GM18519 (cell line): ENCODE measurements around the gene PIEZO1.

ENCODE experiments used
- ATAC-seq: cut with Tn5 transposase; IDR thresholded peaks from one replicate; pipeline ENCODE4 v1.9.1; 2021; ENCODE audit warnings: mild to moderate bottlenecking, moderate library complexity; ENCODE audit not compliant: unreplicated experiment, low FRiP score

The PIEZO1 gene

DNA sequence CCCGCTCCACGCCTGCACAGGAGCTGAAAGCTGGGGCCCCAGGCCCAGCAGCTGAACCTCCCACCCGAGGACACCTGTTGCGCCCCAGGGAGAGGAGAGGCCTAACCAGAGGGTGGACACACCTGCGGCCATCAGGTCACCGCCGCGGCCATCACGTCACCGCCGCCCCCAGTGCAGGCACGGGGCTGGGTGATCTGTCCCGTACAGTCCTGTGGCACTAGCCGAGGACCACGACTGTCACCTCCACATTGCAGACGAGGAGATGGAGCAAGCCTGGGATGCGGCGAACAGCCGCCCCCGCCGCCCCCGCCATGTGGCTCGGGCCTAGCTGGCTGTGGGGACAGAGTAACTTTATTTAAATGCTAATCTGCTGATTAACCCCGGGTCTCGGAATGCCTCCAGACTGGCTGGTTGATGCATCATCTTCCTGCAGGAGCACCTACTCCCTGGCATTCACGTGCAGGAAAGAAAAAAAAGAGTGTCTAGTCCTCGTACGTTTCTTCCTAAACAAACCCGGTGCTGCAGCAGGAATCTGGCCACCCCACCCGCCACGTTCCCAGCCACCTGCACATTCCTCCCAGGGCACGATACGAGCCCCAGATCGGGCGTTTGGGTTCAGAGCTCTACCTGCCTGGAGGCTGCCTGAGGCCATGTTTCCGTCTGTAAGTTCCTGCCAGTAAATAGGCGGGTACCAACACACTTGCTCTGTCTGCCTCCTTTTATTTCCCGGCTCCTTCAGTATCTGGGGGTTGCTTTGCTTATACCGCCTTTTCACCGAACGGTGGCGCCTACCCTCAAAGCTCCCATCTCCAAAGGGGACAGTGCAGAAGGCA is 29.9 kb downstream of the PIEZO1 start:
- ATAC-seq, result no peak

DNA sequence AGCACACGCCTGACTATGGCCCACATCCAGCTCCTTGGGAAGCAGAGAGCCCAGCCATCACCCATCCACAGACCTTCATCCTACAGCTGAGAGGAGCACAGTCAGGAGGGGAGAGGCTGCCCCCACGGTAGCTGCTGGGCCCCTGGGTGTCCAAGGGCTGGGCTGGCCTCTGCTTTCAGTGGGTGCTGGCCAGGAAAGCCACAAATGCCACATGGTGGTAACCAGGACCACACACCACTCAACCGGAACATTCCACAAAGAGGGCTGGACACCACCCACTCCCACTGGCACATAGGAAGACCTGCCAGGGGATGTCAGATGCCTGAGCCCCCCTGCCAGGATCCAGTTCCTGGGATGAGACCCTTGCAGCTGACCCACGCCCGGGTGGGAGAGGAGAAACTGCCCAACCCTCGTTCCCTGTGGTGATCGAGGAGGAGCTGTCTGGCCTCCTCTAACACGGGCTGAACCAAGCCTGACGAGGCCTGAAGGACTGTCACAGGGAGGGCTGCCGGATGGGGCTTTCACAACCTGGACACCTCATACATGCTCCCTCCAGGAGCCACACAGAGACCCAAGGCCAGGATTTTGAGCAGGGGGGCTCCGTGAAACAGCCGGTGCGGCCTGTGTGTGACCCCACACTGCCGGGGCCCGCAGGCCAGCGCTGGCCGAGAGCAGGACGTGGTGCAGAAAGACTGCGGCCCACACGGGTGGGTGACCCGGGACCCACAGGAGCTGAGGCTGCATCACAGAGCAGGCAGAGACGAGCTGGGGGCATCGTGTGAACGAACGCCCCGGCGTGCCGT is 30.7 kb downstream of the PIEZO1 start:
- ATAC-seq, result no peak

DNA sequence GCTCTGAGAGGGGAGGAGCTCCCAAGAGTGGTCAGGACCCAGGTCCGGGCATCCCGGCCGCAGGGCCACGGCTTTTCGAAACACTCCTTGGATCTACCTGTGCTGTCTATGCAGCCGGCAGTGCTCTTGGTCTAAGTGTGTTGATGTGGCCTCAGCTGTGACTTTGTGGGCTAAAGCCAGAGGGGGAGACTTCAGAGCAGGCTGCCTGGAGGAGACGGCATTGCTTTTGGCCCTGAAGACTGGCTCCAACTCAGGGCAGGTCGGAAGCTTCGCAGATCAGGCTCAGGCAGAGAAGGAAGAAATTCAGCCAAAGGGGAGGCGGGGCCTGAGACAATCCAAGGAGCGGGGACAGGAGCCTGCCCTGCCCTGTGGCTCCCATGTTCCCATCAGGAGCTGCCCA is 31.4 kb downstream of the PIEZO1 start:
- no peak for ATAC-seq

DNA sequence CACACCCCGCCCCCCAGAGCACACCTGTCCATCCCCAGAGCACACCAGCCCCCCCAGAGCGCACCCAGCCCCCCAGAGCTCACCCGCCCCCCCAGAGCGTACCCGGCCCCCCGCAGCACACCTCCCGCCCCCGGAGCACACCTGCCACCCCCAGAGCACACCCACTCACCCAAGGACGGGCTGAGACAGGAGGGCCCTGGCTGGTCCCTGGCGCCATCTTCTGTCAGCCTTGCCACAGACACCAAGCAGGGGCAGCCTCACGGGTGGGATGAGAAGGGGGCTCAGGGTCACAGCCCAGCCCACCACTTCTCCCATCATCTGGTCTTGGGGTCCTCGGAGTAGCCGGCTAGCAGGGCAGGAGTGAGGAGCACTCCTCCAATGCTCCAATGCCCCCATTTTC is 31.8 kb downstream of the PIEZO1 start:
- ATAC-seq, result no peak

DNA sequence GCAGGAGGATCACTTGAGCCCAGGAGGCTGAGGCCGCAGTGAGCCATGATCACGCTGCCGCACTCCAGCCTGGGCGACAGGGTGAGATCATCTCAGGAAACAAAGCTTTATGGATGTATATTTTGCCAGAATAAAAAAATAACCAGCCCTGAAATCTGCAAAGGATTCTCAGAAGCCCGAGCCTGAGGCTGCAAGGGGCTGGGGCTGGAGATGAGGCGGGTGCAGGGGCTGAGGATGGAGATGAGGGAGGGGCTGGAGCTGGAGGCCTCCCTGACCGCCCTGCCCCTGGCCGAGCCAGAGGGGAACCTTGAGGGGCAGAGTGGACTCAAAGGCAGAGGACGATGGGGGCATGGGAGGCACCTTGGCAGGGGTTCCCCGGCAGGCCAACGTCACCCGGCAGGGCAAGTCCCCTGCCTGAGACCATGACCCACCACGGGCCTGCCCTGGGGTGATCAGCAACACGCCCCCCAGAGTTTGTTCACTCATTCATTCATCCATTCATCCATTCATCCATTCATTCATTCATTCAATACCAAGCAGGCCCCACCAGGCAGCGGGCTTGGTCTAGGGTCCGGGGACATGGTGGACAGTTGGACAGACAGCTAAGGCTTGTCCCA is 32.5 kb downstream of the PIEZO1 start:
- ATAC-seq, result no peak

DNA sequence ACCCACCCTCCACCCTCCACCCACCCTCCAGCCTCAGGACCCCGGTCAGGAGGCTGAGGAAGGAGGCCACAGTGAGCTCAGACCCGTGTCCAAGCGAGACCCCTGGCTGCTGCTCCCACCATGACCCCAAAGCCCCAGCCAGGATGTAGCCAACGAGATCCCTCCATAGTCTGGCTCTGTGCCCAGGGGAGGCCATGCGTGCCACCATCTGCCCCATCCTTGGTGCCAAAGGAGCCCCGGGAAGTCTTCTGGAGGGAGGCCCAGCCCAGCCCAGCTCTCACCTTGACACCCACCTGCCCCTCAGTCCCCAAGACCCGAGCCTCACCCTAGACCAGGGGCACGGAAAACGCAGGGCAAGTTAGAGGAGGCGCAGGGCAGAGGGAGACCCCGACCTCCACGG is 34.2 kb downstream of the PIEZO1 start:
- ATAC-seq, result no peak

DNA sequence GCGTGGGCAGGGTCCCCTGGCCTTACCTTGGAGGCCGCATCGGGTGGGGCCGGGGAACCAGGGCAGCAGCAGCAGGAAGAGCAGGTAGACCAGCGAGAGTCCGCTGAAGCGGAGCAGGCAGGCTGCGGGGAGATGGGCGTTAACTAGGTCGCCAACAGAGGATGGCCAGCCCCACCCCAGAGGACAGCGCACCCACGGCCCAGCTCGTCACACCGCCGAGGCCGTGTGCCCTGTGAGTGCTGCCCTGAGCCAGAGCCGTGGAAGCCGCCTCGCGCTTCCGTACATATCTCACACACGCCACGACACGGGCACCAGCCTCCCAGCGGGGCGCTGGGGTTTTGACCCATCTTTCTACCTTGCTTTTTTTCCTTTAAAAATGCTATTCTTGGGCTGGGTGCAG is 35.7 kb downstream of the PIEZO1 start:
- no peak for ATAC-seq

DNA sequence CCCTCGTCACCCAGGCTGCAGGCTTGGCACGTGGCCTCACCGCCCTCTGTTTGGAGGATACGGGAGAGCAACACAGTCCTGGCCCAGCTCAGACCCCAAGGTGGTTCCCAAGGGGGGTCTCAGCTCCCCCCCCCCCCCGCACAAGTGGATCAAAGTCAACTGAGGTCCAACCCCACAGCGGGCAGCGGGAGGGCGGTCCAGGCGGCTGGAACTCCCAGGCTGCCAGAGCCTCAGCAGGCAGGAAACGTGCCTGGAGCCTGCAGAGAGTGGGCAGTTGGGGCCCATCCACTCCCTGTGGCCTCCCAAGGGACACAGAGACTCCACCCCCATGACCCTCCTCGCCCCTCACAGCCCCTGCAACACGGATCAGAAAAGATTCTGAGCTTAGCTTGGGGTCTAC is 36.7 kb downstream of the PIEZO1 start:
- ATAC-seq, result no peak

DNA sequence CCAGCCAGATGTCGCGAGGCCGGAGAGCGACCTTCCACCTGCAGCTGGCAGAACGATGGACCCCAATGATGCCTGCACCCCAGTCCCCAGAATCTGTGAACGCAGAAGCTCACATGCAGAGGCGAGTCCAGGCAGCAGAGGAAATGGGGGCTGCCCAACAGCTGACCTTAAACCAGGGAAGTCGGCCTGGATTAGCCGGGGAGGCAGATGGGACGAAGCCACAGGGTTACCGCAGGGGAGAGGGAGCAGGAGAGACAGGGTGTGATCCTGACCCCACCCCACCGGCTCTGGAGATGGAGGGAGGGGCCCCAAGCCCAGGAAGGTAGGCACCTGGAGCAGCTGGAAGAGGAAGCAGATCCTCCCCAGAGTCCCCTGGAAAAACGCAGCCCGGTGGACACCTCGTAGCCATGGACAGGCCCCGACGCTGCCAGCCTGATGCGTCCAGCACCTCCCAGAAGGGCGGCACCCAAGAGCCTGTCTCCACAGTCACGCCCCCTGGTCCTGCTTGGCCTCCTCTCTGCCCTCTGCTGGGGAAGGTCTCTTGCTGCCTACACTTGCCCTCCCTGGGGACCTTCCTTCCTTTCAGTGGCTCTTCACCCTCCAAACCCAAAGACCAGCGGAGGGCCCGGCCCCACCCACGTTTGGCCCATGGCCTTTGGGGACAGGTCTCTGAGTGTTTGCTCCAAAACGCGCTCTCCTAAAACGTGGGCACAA is 37.3 kb downstream of the PIEZO1 start:
- ATAC-seq, result no peak

DNA sequence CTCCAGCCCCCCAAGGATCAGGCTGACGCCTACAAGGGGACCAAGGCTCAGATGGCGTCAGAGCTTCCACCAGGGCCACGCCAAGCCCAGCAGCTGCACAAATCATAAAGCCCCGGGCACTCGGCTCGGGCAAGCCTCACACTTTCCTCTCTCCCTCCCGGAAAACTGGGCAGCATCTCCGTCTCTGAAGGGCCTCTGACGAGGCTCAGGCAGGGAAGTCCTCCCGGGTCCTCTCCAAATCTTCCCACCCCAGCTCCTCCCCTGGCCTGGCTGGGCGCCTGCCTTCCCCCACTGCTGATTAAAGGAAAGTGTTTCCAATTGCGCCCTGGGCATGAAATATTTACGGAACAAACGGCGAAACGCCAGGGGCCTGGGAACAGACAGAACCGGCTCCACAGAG is 38.5 kb downstream of the PIEZO1 start:
- ATAC-seq, result no peak

DNA sequence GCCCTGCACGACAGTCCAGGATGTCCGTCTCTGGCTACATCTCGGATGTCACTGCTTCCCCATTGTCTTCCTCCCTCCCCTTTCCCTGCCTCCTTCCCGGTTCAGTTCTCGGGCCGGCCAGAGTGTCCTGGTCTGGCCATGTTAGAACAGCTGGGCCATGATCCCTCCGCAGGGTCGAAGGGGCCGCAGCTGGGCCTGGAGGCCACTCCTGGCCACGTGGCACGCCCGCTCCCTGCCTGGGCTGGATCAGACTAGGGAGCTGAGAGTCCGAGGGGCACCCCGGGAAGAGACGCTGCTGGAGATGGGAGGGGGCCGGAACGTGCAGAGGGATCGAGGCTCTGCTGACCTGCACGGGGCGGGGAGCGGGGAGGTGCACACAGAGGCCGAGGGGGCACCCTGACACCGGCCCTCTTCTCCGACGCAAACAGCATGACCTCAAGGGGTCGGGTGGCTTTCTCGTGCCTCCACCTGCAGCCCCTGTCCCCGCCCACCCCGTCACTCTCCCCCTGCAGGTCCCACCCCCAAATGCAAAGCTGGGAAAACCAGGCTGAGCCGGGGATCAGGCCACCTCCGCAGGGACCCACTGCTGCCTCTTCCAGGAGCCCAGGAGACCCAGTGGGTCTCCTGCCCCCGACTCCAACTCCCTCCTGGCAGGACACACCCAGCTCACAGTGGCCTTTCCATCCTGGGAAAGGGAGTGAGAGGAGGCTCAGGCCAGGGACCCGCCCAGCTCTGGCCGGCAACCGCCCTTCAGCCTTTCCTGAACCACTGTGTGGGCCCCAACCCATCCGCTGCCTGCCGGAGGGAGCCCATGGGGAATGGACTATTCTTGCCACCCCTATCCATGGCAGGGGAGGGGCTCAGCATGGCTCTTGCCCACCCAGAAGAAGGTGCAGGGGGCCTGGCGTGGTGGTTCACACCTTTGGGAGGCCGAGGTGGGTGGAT is 40.2 kb downstream of the PIEZO1 start:
- no peak for ATAC-seq

DNA sequence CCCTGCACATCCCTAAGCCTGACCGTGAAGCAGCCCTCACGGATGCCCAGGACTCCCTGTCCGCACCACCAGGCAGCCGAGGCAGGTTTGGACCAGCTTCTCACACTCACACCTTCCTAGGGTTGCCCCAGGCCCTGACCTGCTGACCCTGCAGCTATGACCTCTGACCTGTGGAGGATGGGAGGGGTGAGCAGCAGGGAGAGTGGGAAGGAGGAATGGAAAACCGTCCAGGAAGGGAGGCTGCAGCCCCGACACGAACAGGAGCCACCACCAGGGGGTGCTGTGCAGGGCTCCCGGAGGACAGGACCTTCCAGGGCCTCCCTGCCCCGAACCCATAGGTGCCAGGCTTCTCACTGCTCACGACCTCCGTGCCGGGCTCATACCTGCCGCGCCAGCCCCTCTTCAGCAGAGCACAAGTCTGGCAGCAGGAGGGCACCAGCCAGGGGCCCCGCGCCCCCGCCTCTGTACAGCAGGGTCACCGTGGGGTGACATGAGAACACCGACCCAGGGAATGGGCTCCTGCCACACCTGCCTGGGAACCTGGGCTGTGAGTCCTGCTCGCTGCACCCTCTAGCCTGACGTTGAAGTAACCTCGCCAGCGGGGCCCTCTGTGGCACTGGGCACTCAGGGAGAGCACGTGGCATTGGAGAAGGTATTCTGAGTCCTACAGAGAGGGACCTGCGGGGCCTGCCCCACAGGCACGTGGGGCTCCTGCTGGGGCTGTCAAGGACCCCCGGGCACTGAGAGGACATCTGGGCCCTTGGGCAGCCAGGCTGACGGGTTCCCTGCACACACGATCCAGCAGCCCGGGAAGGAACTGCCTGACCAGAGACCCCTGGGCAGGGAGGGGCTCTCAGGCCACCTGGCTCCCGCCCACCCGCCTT is 41.1 kb downstream of the PIEZO1 start:
- no peak for ATAC-seq

DNA sequence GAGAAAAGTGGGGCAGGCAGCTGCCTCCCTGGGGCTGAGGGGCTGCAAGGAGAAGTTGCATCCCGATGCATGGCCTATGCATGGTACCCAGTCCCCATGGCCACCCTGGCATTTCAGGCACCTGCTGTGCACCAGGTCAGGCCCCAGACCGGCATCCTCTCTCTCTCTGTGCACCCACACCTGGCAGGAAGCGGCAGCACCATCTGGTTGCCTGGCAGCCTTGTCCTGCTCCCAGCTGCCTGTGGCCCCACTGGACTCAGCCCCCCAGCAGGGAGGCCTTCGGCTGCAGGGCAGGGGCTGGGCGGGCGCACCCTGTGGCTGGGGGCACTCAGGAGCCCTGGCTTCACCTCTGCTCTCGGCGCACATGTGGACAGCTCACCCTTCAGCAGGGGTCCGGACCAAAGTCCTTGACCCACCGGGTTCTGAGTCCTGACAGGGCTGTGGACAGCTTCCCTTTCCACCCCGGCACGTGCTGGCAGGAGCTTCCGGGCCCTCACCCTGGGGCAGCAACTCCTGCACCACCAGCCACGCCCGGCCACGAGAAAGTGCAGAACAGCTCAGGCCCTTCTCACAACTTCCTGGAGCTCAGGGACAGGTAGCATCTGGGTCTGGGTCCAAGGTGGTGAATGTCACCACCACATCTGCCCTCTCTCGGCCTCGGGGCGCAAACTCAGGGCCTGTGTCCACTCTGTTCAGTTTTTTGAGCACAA is 42.0 kb downstream of the PIEZO1 start:
- no peak for ATAC-seq

DNA sequence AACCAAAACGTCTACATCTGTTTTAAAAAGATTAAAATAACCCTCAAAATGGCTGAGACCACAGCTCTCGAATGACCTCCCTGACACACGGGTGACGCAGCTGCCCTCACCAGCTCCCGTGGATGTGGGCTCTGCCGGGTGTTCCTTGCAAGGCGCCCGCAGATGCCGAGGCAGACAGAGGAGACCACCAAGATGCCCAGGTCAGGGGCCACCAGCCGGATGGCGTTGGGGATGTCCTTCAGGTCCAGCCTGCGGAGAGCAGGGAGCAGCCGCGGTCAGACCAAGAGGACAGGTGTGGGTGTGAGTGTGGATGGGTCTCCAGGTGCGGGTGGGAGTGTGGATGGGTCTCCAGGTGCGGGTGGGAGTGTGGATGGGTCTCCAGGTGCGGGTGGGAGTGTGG is 43.7 kb downstream of the PIEZO1 start:
- ATAC-seq, result no peak

DNA sequence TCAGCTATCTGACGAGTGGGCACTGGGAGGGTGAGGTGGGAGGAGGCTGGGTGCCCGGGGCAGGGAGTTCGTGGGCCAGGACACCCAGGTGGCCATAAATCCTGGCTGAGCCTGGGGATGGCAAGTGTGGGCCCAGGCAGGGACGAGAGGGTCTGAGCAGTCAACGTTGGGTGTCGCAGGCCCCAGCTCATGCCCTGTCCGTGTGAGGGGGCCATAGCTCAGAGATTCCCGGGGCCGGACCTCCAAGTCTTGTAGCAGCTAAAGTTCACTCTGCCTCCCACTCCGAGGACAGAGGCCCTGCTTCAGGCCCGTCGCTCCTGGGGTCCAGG is 44.3 kb downstream of the PIEZO1 start:
- ATAC-seq, result no peak

DNA sequence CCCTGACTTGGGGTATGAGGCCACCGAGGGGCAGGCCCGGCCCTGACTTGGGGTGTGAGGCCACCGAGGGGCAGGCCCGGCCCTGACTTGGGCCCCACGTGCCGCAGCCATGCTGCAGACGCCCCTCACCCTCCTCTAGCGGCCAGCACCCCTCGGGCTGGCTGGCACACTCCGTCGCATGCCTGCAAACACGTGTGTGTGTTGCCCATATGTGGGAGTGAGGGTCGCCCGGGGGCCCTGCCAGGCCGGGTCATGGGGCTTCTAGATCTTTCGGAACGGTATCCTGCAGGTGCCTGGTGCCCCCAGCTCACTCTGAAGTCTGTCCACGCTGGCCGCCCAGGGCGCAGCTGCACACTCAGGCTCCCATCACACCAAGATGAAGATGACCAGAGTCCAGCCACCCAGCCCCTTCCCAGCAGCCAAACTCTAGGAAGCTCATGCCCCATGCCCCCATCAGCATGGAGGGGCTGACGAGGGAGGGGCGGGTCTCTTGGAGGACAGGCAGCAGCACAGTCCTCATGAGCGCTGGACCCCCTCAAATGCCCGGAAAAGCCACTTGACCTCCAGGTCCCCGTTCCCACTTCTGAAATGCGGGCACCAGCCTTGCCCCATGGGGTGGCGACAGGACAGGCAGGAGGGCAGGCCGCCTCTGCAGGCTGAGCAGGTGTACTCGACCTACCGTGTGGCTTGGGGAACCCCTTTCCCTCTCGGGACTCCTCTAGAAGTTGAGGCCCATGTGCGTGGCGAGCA is 44.9 kb downstream of the PIEZO1 start:
- ATAC-seq, result no peak

DNA sequence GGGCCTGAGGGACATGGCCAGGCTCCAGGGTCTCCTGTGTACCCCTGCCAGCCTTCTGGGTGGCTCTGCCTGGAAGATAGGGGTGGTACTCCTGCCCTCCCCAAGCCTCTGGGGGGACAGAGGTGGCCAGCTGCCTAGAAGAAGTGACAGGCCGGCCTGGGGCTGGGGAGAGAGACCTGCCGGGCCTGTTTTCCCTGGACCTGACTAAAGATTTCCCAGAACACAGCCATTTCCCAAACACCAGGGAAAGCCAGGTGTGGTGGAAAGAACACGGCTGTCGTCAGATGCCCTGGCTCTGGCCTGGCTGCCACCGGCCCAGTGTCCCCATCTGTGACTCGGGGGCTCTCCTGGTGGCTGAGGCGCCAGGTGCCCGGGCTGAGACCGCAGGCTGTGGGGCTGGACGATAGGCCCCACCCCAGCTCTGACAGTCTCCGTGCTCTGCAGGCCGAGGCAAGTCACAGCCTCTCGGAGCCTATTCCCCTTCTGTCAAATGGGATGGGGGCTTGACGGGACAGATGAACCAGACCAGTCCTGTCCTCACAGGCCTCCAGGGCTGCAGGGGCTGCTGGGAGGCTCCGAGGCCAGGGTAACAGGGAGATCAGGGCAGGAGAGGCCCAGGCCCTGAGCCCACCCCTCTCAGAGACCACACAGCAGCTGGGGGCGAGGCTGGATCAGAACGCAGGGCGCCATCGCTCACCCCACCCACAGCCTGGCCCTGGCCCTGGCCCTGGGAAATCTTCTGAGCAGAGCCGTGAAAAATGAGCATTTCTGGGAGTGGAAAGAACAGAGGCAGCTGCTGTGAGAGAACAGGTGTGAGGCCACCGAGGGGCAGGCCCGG is 45.7 kb downstream of the PIEZO1 start:
- ATAC-seq, result no peak
